CD14-positive monocyte (primary cell): ENCODE data around the gene CEP72. TPM values are rescaled to one million over a fixed set of nuclear protein-coding genes. Genes with fewer than 3 reads are reported as not detected.

Experiments
- DNase-seq, 3 donors: peaks; one replicate each; pipeline ENCODE4 v3.0.0-alpha.2; 2011 to 2022
- H2AFZ ChIP-seq: 2 replicates; pipeline ENCODE4 v1.6.0; 2012; ENCODE audit warnings: mild to moderate bottlenecking, low read depth, low read length, inconsistent platforms; ENCODE audit not compliant: insufficient read depth, poor library complexity, severe bottlenecking
- H3K27ac ChIP-seq, 2 donors: 1 replicate in 1 of 2; 2 replicates in 1 of 2; pipeline ENCODE4 v1.5.1; 2012 to 2013; ENCODE audit warnings: low read length in 2 of 2, control low read depth in 1 of 2, inconsistent platforms in 1 of 2, low read depth in 1 of 2, mild to moderate bottlenecking in 1 of 2
- H3K27me3 ChIP-seq, 2 donors: one replicate each; pipeline versions ENCODE4 v1.6.0 to v1.6.1; 2011 to 2013; ENCODE audit warnings: low read length in 2 of 2; ENCODE audit not compliant: control insufficient read depth in 2 of 2, insufficient read depth in 2 of 2
- H3K36me3 ChIP-seq, 2 donors: replicated peaks in 1 of 2; 1 replicate in 1 of 2; 2 replicates in 1 of 2; pipeline versions ENCODE4 v1.5.1 to v1.6.1; 2012 to 2013; ENCODE audit warnings: low read length in 2 of 2, control low read depth in 1 of 2, inconsistent platforms in 1 of 2, mild to moderate bottlenecking in 1 of 2; ENCODE audit not compliant: insufficient read depth in 2 of 2, control insufficient read depth in 1 of 2
- H3K4me1 ChIP-seq, 2 donors: 1 replicate in 1 of 2; 2 replicates in 1 of 2; pipeline versions ENCODE4 v1.5.1 to v1.6.1; 2012 to 2013; ENCODE audit warnings: low read length in 2 of 2, control low read depth in 1 of 2, inconsistent platforms in 1 of 2, mild to moderate bottlenecking in 1 of 2, moderate library complexity in 1 of 2; ENCODE audit not compliant: insufficient read depth in 2 of 2, control insufficient read depth in 1 of 2
- H3K4me2 ChIP-seq: replicated peaks from 2 replicates; pipeline ENCODE3; 2012; ENCODE audit warnings: low read length, moderate library complexity, mild to moderate bottlenecking; ENCODE audit not compliant: poor library complexity, severe bottlenecking; ENCODE audit errors: extremely low read depth
- H3K4me3 ChIP-seq, 3 experiments: fragments of 200-600 bp in 1 of 3; sonication (generic) in 1 of 3; replicated peaks in 1 of 3; 1 replicate in 2 of 3; 2 replicates in 1 of 3; pipeline ENCODE4 v1.5.1; 2011 to 2013; ENCODE audit warnings: low read length in 3 of 3, mild to moderate bottlenecking in 3 of 3, control low read depth in 2 of 3, low read depth in 2 of 3, inconsistent platforms in 1 of 3, moderate library complexity in 1 of 3
- H3K79me2 ChIP-seq: 2 replicates; pipeline ENCODE4 v1.6.0; 2012; ENCODE audit warnings: mild to moderate bottlenecking, control low read depth, inconsistent platforms, low read length, moderate library complexity; ENCODE audit not compliant: insufficient read depth
- H3K9ac ChIP-seq: 2 replicates; pipeline ENCODE4 v1.6.0; 2017; ENCODE audit warnings: low read length, mild to moderate bottlenecking; ENCODE audit not compliant: insufficient read depth, poor library complexity, severe bottlenecking
- H3K9me3 ChIP-seq, 2 donors: replicated peaks in 1 of 2; 1 replicate in 1 of 2; 2 replicates in 1 of 2; pipeline versions ENCODE4 v1.5.1 to v1.6.1; 2012 to 2013; ENCODE audit warnings: low read length in 2 of 2, control low read depth in 1 of 2; ENCODE audit not compliant: control insufficient read depth in 1 of 2, insufficient read depth in 1 of 2
- H4K20me1 ChIP-seq: 2 replicates; pipeline ENCODE4 v1.6.0; 2012; ENCODE audit warnings: mild to moderate bottlenecking, low read length, control low read depth, moderate library complexity; ENCODE audit not compliant: insufficient read depth
- H3K27ac Mint-ChIP-seq, 7 donors: one replicate each; pipeline ENCODE4 v1.8.0; 2020; ENCODE audit warnings: mild to moderate bottlenecking in 7 of 7, mixed read lengths in 7 of 7, moderate library complexity in 6 of 7, inconsistent platforms in 2 of 7
- H3K27me3 Mint-ChIP-seq, 3 donors: one replicate each; pipeline ENCODE4 v1.8.0; 2021 to 2022; ENCODE audit warnings: low read depth in 3 of 3, mild to moderate bottlenecking in 3 of 3, mixed read lengths in 3 of 3, moderate library complexity in 3 of 3, inconsistent platforms in 1 of 3
- H3K36me3 Mint-ChIP-seq, 2 donors: one replicate each; pipeline ENCODE4 v1.8.0; 2020; ENCODE audit warnings: mixed read lengths in 2 of 2, inconsistent platforms in 1 of 2, mild to moderate bottlenecking in 1 of 2
- H3K4me1 Mint-ChIP-seq: one replicate; pipeline ENCODE4 v1.8.0; 2020; ENCODE audit warnings: mild to moderate bottlenecking, mixed read lengths
- H3K4me3 Mint-ChIP-seq, 2 donors: one replicate each; pipeline ENCODE4 v1.8.0; 2020; ENCODE audit warnings: mild to moderate bottlenecking in 2 of 2, mixed read lengths in 2 of 2, moderate library complexity in 1 of 2
- H3K9me3 Mint-ChIP-seq, 7 donors: one replicate each; pipeline ENCODE4 v1.8.0; 2020 to 2022; ENCODE audit warnings: mixed read lengths in 7 of 7, mild to moderate bottlenecking in 6 of 7, moderate library complexity in 6 of 7, inconsistent platforms in 2 of 7
- WGBS: methylation state at CpG from one replicate; pipeline ENCODE4 v1.1.5; 2013; ENCODE audit warnings: missing lambda C conversion rate; ENCODE audit not compliant: insufficient coverage; 5-methylcytosine and 5-hydroxymethylcytosine counted together
- intact Hi-C, 2 donors: fragments of 100-400 bp; cut with micrococcal nuclease; formaldehyde crosslinking; loops; one replicate each; pipeline versions ENCODE4 v1.15.0 to v1.15.1; 2023
- polyA plus RNA-seq, 3 donors: library from polyadenylated mRNA; depleted of rRNA in 1 of 3; unstranded in 2 of 3; stranded (reverse) in 1 of 3; fragments of 300-500 nt in 2 of 3; fragments of >200 nt in 1 of 3; fragmentation: Illumina TruSeq in 2 of 3; gene quantifications; 1 replicate in 2 of 3; 2 replicates in 1 of 3; pipeline ENCODE4 v1.2.3, GENCODE V29; 2012 to 2021
- TF ChIP-seq, protein P1 (sequence below): fragments of 200-600 bp; IDR thresholded peaks from one replicate; pipeline ENCODE4 v1.8.0; 2022; ENCODE audit warnings: antibody characterized with exemption, mild to moderate bottlenecking

Gene CEP72
- polyA plus RNA-seq, 3 donors, result 0.13 to 2.1 (median 0.24) TPM

DNA sequence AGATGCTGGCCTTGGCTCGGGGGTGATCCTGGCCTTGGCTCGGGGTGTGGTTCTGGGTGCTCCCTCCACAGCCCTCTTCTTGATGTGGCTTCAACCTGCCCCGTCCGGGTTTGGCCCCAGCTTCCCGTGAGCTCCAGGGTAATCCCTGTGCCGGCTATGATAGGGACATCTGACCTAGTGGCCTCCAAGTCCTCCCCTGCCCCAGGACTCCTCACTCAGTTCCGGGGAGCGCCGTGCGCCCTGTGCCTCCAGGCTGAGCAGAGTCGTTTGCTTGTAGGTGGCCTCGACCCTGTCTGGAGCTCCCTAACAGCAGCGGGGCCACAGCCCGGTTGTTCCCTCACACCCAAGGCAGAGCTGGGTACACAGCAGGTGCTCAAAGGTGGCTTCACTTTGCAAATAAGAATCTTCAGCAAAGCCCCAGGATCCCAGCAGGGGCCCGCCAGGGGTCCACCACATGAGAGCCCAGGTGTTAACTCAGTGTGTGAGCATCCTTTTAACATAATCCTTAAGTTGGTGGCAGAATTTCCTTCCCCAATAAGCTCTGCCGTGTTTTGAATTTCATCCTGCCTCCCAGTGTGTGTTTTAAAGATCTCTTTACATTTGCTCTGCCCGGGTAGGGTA is 32.3 kb upstream of the CEP72 start:
- Mint-ChIP-seq H3K36me3 (no peaks in the 10 kb centered on the region), H3K27ac (no peak overlapping the region), H3K4me3 (no peak overlapping the region), H3K27me3 (peaks cover 26 to 42% (median 31%) of the 10 kb centered on the region in 3 donors), H3K4me1 (no peaks in the 10 kb centered on the region), H3K9me3 (peaks cover 5 to 32% (median 19%) of the 10 kb centered on the region in 7 donors)
- no peak overlapping the region for H3K4me2 ChIP-seq
- H3K27ac ChIP-seq, result no peak overlapping the region
- no peak overlapping the region for H3K4me3 ChIP-seq
- H2AFZ ChIP-seq, result no peak overlapping the region
- H3K27me3 ChIP-seq, result peaks cover 0 to 12% of the 10 kb centered on the region in 2 donors
- intact Hi-C loops, result no loop called here
- H3K9ac ChIP-seq, result no peak overlapping the region
- H3K4me1 ChIP-seq, result no peaks in the 10 kb centered on the region
- no peaks in the 10 kb centered on the region for H4K20me1 ChIP-seq
- H3K9me3 ChIP-seq, result peaks cover 9 to 19% of the 10 kb centered on the region in 2 donors
- TF ChIP-seq, protein P1, sequence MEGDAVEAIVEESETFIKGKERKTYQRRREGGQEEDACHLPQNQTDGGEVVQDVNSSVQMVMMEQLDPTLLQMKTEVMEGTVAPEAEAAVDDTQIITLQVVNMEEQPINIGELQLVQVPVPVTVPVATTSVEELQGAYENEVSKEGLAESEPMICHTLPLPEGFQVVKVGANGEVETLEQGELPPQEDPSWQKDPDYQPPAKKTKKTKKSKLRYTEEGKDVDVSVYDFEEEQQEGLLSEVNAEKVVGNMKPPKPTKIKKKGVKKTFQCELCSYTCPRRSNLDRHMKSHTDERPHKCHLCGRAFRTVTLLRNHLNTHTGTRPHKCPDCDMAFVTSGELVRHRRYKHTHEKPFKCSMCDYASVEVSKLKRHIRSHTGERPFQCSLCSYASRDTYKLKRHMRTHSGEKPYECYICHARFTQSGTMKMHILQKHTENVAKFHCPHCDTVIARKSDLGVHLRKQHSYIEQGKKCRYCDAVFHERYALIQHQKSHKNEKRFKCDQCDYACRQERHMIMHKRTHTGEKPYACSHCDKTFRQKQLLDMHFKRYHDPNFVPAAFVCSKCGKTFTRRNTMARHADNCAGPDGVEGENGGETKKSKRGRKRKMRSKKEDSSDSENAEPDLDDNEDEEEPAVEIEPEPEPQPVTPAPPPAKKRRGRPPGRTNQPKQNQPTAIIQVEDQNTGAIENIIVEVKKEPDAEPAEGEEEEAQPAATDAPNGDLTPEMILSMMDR, result no peak
- no peak for DNase-seq
- 59% methylated on average over 14 of the region's 17 CpGs for WGBS
- H3K79me2 ChIP-seq, result no peaks in the 10 kb centered on the region
- H3K36me3 ChIP-seq, result no peaks in the 10 kb centered on the region

- Mint-ChIP-seq H3K9me3 (peaks cover 5 to 28% (median 17%) of the 10 kb centered on the region in 7 donors), H3K27me3 (peaks cover 26 to 41% (median 32%) of the 10 kb centered on the region in 3 donors), H3K4me1 (no peaks in the 10 kb centered on the region), H3K36me3 (no peaks in the 10 kb centered on the region), H3K4me3 (no peak overlapping the region), H3K27ac (no peak overlapping the region)
- no peak for DNase-seq
- 27% methylated on average over 4 of the region's 11 CpGs for WGBS
- H2AFZ ChIP-seq, result no peak overlapping the region
- no peak overlapping the region for H3K27ac ChIP-seq
- no peak overlapping the region for H3K9ac ChIP-seq
- no peaks in the 10 kb centered on the region for H3K36me3 ChIP-seq
- no peaks in the 10 kb centered on the region for H4K20me1 ChIP-seq
- intact Hi-C loops, result no loop called here
- H3K79me2 ChIP-seq, result no peaks in the 10 kb centered on the region
- TF ChIP-seq, protein P1, result no peak
- no peaks in the 10 kb centered on the region for H3K4me1 ChIP-seq
- H3K4me2 ChIP-seq, result no peak overlapping the region
- H3K9me3 ChIP-seq, result peaks cover 7 to 19% of the 10 kb centered on the region in 2 donors
- peaks cover 0 to 12% of the 10 kb centered on the region in 2 donors for H3K27me3 ChIP-seq
- no peak overlapping the region for H3K4me3 ChIP-seq
Measured at GRCh38 chr5:580436-580835, 31.7 kb upstream of the CEP72 start.
